Activated T-helper 1 cell treated with Interleukin-2 at 50 U/mL for 16 hours (primary cell): ENCODE results near the gene IARS2.
"Not testable (repeated sequence)": the region's sequence is repeated elsewhere in the genome, so short reads cannot be mapped to it uniquely, and the experiment has no call there.

Experiments used
- DNase-seq: peaks from one replicate; pipeline ENCODE4 v3.0.0-alpha.2; 2020; ENCODE audit warnings: low read depth

IARS2 gene

GRCh38 chr1:220094016-220094911, at the start of gene IARS2:
Gene IARS2 (plus strand): TSS chr1:220094132. CDS start chr1:220094217, 85 bp downstream.
- DNase-seq: peak; percentile 90

DNA sequence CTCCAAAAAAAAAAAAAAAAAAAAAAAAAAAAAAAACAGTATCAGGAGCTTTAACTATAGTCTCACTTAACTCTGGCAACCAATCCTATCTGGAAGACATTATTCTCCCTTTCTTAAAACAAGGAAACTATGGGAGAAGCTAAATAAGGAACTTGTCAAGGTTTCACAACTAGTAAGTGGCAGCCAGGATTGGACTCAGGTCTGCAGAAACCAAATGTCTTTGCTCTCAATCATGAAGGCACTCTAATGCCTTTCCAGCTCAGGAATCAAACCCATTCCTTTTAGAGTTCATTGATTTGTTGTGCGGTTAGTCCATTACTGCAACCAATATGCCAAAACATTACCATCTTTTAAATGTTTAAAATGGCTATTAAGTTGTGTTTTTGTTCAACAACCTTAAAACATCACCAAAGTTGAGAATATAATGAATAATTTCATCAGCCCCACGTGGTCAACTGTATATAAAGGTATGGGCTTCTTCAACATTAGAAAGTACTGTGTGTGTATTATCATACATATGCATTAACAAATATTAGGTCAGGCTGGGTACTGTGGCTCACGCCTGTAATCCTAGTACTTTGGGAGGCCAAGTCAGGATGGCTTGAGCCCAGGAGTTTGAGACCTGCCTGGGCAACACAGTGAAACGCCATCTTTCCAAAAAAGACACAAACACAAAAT, 49.1 kb upstream of the IARS2 start:
- no peak for DNase-seq

GRCh38 chr1:220045356-220046051, 48.4 kb upstream of the IARS2 start:
- no peak for DNase-seq

DNA sequence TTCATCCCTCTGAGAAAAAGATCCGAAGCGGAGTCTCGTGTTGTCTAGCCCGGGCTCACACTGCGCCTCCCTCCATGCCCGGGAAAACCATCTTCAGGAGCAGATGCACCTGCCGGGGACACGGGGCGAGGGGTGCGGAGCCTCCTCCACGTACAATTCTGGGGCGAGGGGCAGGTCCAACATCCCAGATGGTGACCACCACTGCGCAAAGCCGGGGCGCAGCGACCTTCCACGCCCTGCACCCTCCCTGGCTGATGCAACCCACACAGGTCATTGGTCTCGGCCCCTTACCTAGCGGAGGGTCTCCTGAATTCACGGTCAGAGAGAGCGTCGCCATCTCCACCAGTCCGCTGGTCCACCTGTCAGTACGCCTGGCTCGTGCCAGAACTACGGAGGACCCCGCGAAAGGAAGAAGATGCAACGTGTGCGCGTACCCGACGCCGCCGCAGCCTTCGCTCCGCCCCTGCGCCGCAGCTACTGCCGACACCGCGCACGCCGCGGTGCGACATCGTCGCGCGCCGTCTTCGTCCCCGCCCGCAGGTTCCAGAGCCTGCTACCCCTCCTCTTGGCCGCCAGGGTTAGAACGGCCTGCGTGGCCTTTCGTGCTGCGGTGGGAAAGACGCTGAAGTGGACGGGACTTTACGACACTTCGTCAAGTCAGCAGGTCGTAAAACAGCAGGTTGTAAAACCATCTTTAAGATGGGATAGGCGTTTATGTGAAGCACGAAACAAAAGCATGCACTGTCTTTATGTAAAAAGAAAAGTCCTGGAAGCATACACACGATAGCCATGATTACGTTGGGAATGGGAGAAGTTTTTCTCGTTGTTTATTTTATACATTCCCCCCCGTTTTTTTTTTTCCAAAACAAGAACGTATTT, 47.6 kb upstream of the IARS2 start, which contains the start of gene EPRS1:
EPRS1 (minus strand) TSS at position 454 of the 879 bp plus-strand sequence; CDS start at position 337, 117 bp downstream.
- DNase-seq: peak; percentile 93

GRCh38 chr1:220056374-220056773, 37.6 kb upstream of the IARS2 start:
- no peak for DNase-seq

DNA sequence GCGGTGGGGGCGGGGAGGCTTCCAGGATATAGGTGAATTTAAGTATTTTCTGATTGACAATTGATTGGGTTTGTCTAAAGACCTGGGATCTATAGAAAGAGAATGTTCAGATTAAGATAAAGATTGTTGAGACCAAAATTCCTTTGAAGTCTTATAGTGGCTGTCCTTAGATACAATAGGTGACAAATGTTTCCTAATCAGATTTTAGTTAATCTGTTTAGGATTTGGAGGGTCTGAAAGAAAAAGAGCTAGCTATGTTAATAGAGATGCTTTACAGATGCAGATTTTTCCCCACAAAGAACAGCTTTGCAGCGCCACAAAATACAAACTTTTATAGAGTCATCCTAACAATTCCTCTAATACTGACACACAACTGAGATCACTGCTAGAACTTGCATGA, 33.1 kb upstream of the IARS2 start:
- DNase-seq: no peak

GRCh38 chr1:220062629-220063028, 31.3 kb upstream of the IARS2 start:
- no peak for DNase-seq

DNA sequence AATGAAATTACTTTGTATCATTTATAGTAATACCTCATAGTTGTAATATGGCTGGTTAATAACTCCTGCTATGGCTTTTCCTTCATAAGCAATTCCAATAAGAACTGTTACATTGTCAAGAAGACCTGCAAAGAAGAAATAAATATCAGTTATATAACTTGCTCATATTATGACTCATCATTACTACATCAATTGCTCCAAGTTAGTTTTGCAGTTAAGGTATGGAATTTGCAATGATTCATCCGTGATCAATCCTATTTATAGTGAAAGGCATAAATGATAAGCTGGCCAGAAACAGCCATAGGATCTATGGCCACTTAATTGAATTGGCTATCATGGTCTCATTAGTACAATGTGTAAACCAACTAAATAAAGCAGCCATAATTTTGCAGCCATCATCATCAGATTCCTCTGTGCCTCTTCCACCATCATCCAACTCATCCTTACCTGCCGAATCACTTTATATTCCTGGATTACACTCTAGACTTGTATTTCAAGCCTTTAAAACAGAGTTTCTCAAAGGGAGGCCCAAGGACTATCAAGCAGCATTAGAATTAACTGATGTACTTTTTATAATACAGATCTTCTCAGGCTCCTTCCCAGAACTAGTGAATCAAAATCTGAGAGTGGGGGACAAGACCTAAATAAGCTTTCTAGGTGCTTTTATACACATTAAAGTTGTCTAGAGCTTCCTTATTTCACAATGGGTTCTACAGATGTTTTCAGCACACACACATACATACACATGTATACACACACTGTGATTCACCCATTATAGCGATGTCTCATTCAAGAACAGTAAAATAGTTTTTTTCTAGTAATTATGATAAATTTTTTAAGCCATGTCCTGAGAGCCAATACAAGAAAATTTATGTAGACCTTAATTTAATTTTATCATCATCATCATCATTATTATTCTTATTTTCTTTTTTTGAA, 26.4 kb upstream of the IARS2 start:
- no peak for DNase-seq

- no peak for DNase-seq
These were observed 16.8 kb upstream of the IARS2 start for GRCh38 chr1:220076861-220077762.

DNA sequence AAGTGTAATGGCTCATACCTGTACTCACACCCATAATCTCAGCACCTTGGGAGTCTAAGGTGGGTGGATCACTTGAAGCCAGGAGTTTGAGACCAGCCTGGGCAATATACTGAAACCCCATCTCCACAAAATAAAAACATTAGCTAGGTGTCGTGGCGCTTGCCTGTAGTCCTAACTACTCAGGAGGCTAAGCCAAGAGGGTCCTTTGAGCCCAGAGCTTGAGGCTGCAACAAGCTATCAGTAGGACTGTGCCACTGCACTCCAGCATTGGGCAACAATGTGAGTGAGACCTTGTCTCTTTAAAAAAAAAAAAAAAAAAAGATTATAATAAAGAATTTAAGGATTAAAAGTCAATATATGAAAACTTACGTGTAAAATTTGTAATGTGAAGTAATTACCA, 16.0 kb upstream of the IARS2 start:
- DNase-seq: no peak

DNA sequence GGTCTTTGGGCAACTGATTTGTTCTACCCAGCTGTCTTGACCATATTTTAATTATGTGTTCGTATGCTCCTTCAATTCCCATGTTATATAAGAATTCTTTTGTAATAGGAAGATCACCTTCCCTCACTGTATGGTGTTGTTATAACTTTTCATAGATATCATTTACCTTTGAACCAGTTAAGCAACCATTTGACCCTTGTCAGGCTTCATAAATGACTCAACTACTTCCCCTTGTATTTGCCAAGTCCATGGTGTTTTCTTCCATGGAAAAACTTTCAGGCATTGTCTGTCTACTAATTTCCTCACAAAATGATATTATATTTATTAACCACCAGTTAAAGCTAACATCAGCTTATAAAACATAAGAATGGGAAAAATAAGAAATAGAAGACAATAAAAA, 9.5 kb upstream of the IARS2 start:
- no peak for DNase-seq

GRCh38 chr1:220086261-220086686, 7.7 kb upstream of the IARS2 start:
- not testable (repeated sequence) for DNase-seq

- peak; percentile 95 for DNase-seq
These were observed 4.0 kb upstream of the IARS2 start, which contains the start of gene BPNT1 for GRCh38 chr1:220089650-220090556. Gene BPNT1 (minus strand): TSS chr1:220089788. CDS start chr1:220079846, 9,942 bp downstream.

DNA sequence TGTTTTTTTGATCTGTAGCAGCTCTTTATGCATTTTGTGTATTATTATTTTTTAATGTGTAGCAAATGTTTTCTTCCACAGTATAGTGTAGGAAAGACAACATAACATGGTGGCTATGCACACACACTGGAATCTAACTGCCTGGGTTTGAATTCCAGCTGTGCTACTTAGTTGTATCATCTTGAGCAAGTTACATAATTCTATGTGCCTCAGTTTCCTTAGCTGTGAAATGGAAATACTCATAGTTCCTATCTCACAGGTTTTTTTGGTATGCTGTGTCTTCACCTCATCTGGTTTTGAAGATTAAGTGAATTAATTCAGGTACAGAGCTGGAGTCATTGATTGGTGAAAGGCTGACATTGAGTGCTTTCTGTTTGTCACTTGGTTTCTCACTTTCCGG, 1.2 kb upstream of the IARS2 start:
- DNase-seq: no peak

GRCh38 chr1:220093361-220094015, 444 bp upstream of the IARS2 start:
- no peak for DNase-seq

DNA sequence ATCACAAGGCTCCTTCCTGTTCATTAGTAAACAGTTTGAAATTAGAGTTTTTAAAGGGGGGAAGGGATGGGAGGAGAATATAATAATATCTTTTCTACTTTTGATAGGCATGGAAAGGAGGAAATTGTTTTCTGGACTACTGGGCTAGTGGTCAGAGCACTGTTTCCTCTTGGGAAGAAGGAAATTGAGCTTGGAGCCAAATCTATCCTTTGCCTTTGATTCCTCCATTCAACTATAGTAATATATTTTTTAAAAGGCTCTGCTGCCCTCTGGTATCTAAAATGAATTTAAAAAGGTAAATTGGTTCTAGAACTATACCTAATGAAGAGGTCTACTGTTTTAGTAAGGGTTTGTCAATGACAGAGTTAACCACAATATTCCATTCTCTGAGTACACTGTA, 5.9 kb downstream of the IARS2 start:
- DNase-seq: no peak

DNA sequence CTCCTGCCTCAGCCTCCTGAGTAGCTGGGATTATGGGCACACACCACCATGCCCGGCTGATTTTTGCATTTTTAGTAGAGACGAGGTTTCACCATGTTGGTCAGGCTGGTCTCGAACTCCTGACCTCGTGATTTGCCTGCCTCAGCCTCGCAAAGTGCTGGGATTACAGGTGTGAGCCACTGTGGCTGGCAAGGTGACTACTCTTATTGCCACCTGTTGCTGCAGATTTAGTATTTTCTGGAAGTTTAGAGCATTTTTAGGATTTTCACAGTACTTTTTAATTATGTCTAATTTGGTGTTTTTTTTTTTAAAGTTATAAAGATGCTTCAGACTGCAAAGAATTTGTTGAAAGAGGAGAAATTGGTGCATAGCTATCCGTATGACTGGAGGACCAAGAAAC, 16.5 kb downstream of the IARS2 start:
- DNase-seq: not testable (repeated sequence)

GRCh38 chr1:220112600-220112999, 18.7 kb downstream of the IARS2 start:
- not testable (repeated sequence) for DNase-seq
